GM12873 (cell line): ENCODE data around the gene SMYD3.

Source experiments
- TF ChIP-seq, protein P1 (sequence below): IDR thresholded peaks from 2 replicates; pipeline ENCODE4 v1.5.1; 2012; ENCODE audit warnings: low read depth, mild to moderate bottlenecking, moderate library complexity, low read length, control low read depth; ENCODE audit not compliant: insufficient read depth; ENCODE audit errors: missing control alignments

The SMYD3 gene

GRCh38 chr1:245888809-245889208, 618.3 kb downstream of the SMYD3 start:
- TF ChIP-seq, protein P1, sequence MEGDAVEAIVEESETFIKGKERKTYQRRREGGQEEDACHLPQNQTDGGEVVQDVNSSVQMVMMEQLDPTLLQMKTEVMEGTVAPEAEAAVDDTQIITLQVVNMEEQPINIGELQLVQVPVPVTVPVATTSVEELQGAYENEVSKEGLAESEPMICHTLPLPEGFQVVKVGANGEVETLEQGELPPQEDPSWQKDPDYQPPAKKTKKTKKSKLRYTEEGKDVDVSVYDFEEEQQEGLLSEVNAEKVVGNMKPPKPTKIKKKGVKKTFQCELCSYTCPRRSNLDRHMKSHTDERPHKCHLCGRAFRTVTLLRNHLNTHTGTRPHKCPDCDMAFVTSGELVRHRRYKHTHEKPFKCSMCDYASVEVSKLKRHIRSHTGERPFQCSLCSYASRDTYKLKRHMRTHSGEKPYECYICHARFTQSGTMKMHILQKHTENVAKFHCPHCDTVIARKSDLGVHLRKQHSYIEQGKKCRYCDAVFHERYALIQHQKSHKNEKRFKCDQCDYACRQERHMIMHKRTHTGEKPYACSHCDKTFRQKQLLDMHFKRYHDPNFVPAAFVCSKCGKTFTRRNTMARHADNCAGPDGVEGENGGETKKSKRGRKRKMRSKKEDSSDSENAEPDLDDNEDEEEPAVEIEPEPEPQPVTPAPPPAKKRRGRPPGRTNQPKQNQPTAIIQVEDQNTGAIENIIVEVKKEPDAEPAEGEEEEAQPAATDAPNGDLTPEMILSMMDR, result peak; percentile 48

- TF ChIP-seq, protein P1, result no peak
These were observed 619.2 kb downstream of the SMYD3 start for GRCh38 chr1:245887829-245888228.

GRCh38 chr1:245881767-245882391, 625.2 kb downstream of the SMYD3 start:
- TF ChIP-seq, protein P1, result no peak

DNA sequence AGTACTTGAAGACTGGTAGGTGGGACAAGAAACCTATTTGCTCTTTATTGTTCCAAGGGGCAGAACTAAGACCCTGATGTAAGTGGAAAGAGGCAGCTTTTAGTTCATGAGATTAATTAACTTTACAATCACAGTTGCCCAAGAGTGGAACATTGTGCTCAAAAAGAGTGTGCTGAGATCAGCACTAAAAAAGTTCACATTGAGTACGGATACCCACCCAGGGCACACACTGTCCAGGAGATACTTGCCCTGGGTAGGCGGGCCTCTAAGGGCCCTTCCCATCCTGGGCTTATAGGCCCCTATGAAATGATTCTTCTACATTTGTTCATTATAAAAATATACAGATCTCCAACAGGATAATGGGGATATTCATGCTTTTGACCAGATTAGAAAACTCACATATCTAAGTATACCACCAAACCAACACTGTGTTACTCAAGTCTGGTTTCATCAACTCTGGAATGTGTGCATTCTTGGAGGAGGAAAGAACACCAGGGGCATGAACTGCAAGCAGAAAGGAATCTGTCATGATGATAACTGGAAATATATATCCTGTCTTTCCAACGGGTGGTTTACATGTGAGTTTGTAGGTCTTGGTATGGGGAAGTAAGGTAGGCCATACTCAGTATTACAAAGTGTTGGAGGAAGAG, 626.2 kb downstream of the SMYD3 start:
- TF ChIP-seq, protein P1, result no peak

- TF ChIP-seq, protein P1, result no peak
These were observed 628.0 kb downstream of the SMYD3 start for GRCh38 chr1:245879091-245879490.

DNA sequence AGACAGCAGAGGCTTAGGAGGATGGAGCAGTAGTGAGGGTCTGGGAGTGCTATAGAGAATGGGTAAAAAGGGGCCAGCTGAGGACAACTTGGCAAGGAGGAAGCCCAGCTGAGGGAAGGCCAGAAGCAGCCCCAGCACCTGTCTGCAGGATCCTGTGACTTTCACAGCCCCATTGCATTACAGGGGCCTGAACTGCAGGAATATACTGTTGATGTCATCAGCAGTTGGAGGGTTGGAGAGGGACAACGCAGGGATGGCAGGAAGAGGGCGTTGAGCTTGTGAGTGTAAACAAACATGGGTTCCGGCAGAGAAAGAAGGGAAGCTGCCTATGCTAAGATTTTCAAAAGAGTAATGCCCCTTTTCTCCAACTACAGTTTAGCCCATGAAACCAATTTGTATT, 628.5 kb downstream of the SMYD3 start:
- TF ChIP-seq, protein P1, result no peak

DNA sequence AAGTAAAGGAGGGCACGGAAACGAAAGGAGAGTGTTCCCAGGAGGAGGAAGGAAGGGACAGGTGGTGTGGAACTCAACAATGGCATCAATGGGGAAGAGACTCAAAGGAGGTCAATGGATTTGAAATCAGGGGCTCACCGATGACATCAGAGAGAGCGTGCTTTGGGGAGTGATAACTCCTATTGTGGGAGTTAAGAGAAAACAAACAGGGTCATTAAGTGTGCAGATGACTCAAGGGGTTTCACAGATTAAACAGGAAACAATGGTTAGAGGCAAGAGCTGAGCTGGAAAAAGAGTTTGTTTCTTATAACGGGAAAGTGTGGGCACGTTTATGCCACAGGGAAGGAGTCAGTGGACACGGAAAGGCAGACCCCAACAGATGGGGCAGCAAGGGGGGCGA, 629.1 kb downstream of the SMYD3 start:
- TF ChIP-seq, protein P1, result no peak
